Hepatocyte (in vitro differentiated cells): ENCODE measurements around the gene OMA1. TPM values are rescaled to one million over a fixed set of nuclear protein-coding genes. Genes with fewer than 3 reads are reported as not detected.

Experiments used
- DNase-seq: peaks from one replicate; pipeline ENCODE4 v3.0.0-alpha.2; 2016; ENCODE audit warnings: low spot score
- H2AFZ ChIP-seq: fragments of 200-600 bp; sonication (generic); 2 replicates; pipeline ENCODE4 v1.6.0; 2016; ENCODE audit warnings: antibody characterized with exemption, mild to moderate bottlenecking
- H3K27ac ChIP-seq: fragments of 200-600 bp; sonication (generic); 2 replicates; pipeline ENCODE4 v1.5.1; 2016; ENCODE audit warnings: mild to moderate bottlenecking
- H3K27me3 ChIP-seq: fragments of 200-600 bp; sonication (generic); 2 replicates; pipeline ENCODE4 v1.6.1; 2016
- H3K36me3 ChIP-seq: fragments of 200-600 bp; sonication (generic); replicated peaks from 2 replicates; pipeline ENCODE4 v1.5.1; 2016; ENCODE audit warnings: low read depth; ENCODE audit not compliant: insufficient read depth
- H3K4me1 ChIP-seq: fragments of 200-600 bp; sonication (generic); 2 replicates; pipeline ENCODE4 v1.5.1; 2016; ENCODE audit warnings: mild to moderate bottlenecking, moderate library complexity; ENCODE audit not compliant: insufficient read depth
- H3K4me2 ChIP-seq: fragments of 200-600 bp; sonication (generic); 2 replicates; pipeline ENCODE4 v1.6.0; 2016
- H3K4me3 ChIP-seq: fragments of 200-600 bp; sonication (generic); 2 replicates; pipeline ENCODE4 v1.5.1; 2016; ENCODE audit warnings: mild to moderate bottlenecking
- H3K79me2 ChIP-seq: fragments of 200-600 bp; sonication (generic); 2 replicates; pipeline ENCODE4 v1.6.0; 2017; ENCODE audit warnings: mild to moderate bottlenecking
- H3K9me2 ChIP-seq: fragments of 200-600 bp; sonication (generic); replicated peaks from 2 replicates; pipeline ENCODE4 v1.6.0; 2017; ENCODE audit warnings: mild to moderate bottlenecking; ENCODE audit not compliant: insufficient read depth
- H3K9me3 ChIP-seq: fragments of 200-600 bp; sonication (generic); 2 replicates; pipeline ENCODE4 v1.5.1; 2016; ENCODE audit warnings: low read depth, mild to moderate bottlenecking
- H4K20me1 ChIP-seq: fragments of 200-600 bp; sonication (generic); 2 replicates; pipeline ENCODE4 v1.6.0; 2016; ENCODE audit warnings: mild to moderate bottlenecking; ENCODE audit not compliant: insufficient read depth, poor library complexity, severe bottlenecking
- EZH2 ChIP-seq: fragments of 200-600 bp; sonication (generic); IDR thresholded peaks from 2 replicates; pipeline ENCODE4 v1.6.1; 2016; ENCODE audit warnings: antibody characterized with exemption, mild to moderate bottlenecking, borderline replicate concordance
- EZH2phosphoT487 ChIP-seq: fragments of 200-600 bp; sonication (generic); IDR thresholded peaks from one replicate; pipeline ENCODE4 v1.6.1; 2018; ENCODE audit warnings: antibody characterized with exemption, mild to moderate bottlenecking, low read depth, moderate library complexity; ENCODE audit not compliant: unreplicated experiment, severe bottlenecking
- WGBS: methylation state at CpG from one replicate; pipeline ENCODE4 v1.1.6; 2016; ENCODE audit warnings: low lambda C conversion rate; ENCODE audit errors: missing lambda C conversion rate; 5-methylcytosine and 5-hydroxymethylcytosine counted together
- polyA plus RNA-seq: library from polyadenylated mRNA; unstranded; fragments of >200 nt; fragmentation: Nextera tagmentation; extraction: Ambion mirVana; gene quantifications from 2 replicates; pipeline ENCODE4 v1.2.1, GENCODE V29; 2016
- total RNA-seq: library from RNA; depleted of rRNA; stranded (reverse); fragments of >200 nt; gene quantifications from 2 replicates; pipeline ENCODE4 v1.2.3, GENCODE V29; 2014
- TF ChIP-seq, protein P1 (sequence below): fragments of 200-600 bp; sonication (generic); IDR thresholded peaks from 2 replicates; pipeline ENCODE4 v1.5.1; 2016; ENCODE audit warnings: antibody characterized with exemption, mild to moderate bottlenecking; ENCODE audit not compliant: poor library complexity

Gene OMA1
- total and polyA plus RNA-seq, 2 experiments from 2014 or later: 19.7 to 36.0 TPM

- Histone ChIP-seq H4K20me1 (no peaks in the 10 kb centered on the region), H3K4me1 (no peaks in the 10 kb centered on the region), H3K79me2 (no peaks in the 10 kb centered on the region), H3K4me3 (no peak overlapping the region), H3K9me3 (no peaks in the 10 kb centered on the region), H2AFZ (no peak overlapping the region), H3K27ac (no peak overlapping the region), H3K36me3 (no peaks in the 10 kb centered on the region), H3K4me2 (no peak overlapping the region), H3K9me2 (no peaks in the 10 kb centered on the region), H3K27me3 (no peaks in the 10 kb centered on the region)
- no peak for DNase-seq
- TF ChIP-seq EZH2phosphoT487 (no peak), EZH2 (no peak)
- 80% methylated on average over 3 of the region's 3 CpGs for WGBS
Observed at GRCh38 chr1:58528518-58528917, 18.0 kb downstream of the OMA1 start.

DNA sequence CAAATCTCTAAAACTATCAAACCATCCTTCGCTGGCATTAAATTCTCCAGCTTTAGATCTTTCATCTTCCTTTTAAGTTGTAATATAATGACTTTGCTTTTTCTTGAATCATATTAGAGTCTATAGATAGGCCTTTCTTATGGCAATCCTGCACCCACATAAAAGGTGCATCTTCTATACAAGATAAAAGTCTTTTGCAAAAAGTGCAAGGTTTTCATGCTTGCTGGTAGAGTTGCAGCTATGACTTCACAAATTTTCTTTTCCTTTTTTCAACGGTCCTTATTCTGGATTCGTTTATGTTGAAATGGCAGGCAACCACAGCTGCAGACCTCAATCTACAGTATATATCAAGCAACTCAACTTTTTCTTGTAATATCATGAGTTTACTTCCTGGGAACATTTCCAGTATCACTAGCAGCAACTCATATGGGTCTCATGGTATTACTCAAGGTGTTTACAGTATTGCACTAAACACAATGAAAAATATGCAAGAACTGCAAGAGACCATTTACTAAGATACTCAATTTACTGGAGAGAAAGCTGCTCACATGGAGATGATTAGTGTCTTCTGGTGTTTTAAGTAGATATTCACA lies 22.1 kb downstream of the OMA1 start:
- Histone ChIP-seq H3K9me3 (no peaks in the 10 kb centered on the region), H3K79me2 (no peaks in the 10 kb centered on the region), H3K4me2 (no peak overlapping the region), H3K27me3 (no peaks in the 10 kb centered on the region), H2AFZ (no peak overlapping the region), H4K20me1 (no peaks in the 10 kb centered on the region), H3K9me2 (no peaks in the 10 kb centered on the region), H3K4me1 (no peaks in the 10 kb centered on the region), H3K36me3 (no peaks in the 10 kb centered on the region), H3K27ac (no peak overlapping the region), H3K4me3 (no peak overlapping the region)
- no peak for DNase-seq
- 66% methylated on average over 3 of the region's 3 CpGs for WGBS
- TF ChIP-seq, protein P1, sequence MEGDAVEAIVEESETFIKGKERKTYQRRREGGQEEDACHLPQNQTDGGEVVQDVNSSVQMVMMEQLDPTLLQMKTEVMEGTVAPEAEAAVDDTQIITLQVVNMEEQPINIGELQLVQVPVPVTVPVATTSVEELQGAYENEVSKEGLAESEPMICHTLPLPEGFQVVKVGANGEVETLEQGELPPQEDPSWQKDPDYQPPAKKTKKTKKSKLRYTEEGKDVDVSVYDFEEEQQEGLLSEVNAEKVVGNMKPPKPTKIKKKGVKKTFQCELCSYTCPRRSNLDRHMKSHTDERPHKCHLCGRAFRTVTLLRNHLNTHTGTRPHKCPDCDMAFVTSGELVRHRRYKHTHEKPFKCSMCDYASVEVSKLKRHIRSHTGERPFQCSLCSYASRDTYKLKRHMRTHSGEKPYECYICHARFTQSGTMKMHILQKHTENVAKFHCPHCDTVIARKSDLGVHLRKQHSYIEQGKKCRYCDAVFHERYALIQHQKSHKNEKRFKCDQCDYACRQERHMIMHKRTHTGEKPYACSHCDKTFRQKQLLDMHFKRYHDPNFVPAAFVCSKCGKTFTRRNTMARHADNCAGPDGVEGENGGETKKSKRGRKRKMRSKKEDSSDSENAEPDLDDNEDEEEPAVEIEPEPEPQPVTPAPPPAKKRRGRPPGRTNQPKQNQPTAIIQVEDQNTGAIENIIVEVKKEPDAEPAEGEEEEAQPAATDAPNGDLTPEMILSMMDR: no peak
- TF ChIP-seq EZH2 (no peak), EZH2phosphoT487 (no peak)

DNA sequence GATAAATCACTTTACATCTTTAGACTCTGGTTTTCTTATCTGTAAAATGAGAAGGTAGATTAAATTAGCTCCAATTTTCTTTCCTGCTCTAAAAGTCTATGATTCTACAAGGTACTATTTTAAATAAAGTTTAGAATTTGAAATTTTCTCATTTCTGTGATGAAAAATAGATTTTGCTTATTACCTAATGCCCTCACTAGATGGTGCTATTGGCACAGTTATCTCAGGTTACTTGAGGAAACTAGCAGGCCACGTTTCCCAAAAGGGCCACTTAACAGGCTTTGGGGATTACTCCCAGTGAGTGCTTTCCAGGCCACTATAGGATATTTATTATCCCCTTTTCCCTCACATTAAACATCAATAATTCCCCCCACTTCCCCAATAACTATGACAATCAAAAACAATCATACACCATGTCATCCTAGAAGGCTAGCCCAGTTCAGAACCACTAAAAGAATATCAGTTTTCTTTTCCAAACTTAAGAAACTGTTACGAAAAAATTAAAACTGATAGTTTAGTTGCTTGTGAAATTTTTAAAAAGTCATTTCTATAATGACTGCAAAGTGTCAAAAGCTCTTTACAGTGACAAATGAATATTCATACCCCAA lies 30.6 kb downstream of the OMA1 start:
- H2AFZ ChIP-seq: no peak overlapping the region
- 33% methylated on average over 2 of the region's 2 CpGs for WGBS

GRCh38 chr1:58513956-58514355 lies 32.6 kb downstream of the OMA1 start:
- H3K9me3 ChIP-seq: peaks cover 4% of the 10 kb centered on the region
- H3K4me2 ChIP-seq: no peak overlapping the region
- no peaks in the 10 kb centered on the region for H3K36me3 ChIP-seq
- no peak overlapping the region for H3K27ac ChIP-seq
- H3K4me3 ChIP-seq: no peak overlapping the region
- H3K79me2 ChIP-seq: no peaks in the 10 kb centered on the region
- DNase-seq: no peak
- no peaks in the 10 kb centered on the region for H4K20me1 ChIP-seq
- no peaks in the 10 kb centered on the region for H3K4me1 ChIP-seq
- TF ChIP-seq, protein P1: no peak
- H3K9me2 ChIP-seq: no peaks in the 10 kb centered on the region
- no peak overlapping the region for H2AFZ ChIP-seq
- no peaks in the 10 kb centered on the region for H3K27me3 ChIP-seq

More for the DNA sequence above, 30.6 kb downstream of the OMA1 start:
- H4K20me1 ChIP-seq: no peaks in the 10 kb centered on the region
- no peaks in the 10 kb centered on the region for H3K9me2 ChIP-seq
- peaks cover 3% of the 10 kb centered on the region for H3K9me3 ChIP-seq
- H3K4me3 ChIP-seq: no peak overlapping the region
- TF ChIP-seq, protein P1: peak; percentile 84
- TF ChIP-seq EZH2: no peak
- no peaks in the 10 kb centered on the region for H3K27me3 ChIP-seq
- no peak overlapping the region for H3K27ac ChIP-seq
- no peak overlapping the region for H3K4me2 ChIP-seq
- H3K36me3 ChIP-seq: no peaks in the 10 kb centered on the region
- H3K79me2 ChIP-seq: no peaks in the 10 kb centered on the region
- no peaks in the 10 kb centered on the region for H3K4me1 ChIP-seq
- peak; percentile 79 for DNase-seq
